ENCODE measurements around the gene LZTS3. TPM values are rescaled to one million over a fixed set of nuclear protein-coding genes. Genes with fewer than 3 reads are reported as not detected.
A peak's percentile ranks its signal among the peaks of the same experiment; 100 is the strongest.

LZTS3 gene
- total and polyA plus RNA-seq, 2 of the 8 experiments (the other 6 are each of a cell fraction or from before 2014, with no cell fraction given): 31.8 to 33.5 TPM

DNA sequence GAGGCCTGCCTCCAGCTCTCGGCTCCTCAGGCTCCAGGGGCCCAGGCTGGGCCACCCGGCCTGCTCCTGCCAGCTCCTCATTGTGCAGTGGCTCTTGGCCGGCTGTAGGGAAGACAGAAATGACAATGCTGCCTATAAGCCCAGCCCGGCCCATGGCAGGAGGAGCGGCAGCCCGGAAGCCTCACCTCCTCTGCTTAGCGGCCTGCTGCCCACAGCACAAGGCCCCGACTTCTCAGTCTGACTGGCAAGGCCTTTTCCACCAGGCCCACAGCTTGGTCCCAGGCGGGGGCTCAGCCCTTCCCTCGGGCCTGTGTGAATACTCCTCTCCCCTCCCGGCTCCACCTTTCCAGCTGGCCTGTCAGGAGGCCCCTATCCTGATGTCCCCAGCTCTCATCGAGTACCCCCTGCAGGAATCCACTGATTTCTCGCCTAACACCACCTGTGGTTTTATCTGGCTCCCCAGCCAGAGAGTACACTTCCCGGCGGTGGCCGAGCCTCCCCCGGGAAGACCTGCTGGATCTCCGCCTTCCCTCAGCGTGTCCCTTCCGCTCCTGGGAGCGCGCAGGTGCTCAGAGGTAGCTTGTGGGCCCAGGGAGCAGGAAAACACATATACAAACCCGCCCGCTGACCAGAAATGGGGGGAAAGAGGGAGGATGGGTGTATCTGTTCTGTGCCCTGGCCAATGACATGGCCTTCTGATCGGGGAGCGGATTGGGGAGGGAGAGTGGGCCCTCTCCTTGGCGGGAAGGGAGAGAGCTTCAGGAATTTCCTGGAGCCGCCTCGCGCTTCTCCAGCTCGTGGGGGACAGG, 30.2 kb upstream of the LZTS3 start:
- peak overlapping the region; percentile 77; the same call in 1 of the 2 replicates for H3K27ac ChIP-seq (ENCODE audit: low read depth, low read length)
- TF ChIP-seq SIN3A (conservative IDR thresholded peaks at IDR 0.05 in 1 of 2, IDR thresholded peaks at IDR 0.05 in 1 of 2; ENCODE audit: low read depth in 1 of 2, low read length in 2 of 2) (peak in 1 of 2 experiments; percentile 28; a peak in 1 of 4 replicates), CBX5 (IDR thresholded peaks at IDR 0.05; ENCODE audit: low read depth, low read length) (no peak)
- H4K20me1 ChIP-seq (replicated peaks in 1 of 2; ENCODE audit: control insufficient read depth in 1 of 2, insufficient read depth in 2 of 2, low read length in 2 of 2): peaks cover 0 to 6% of the 10 kb centered on the region in 2 experiments

More for the DNA sequence above, 30.2 kb upstream of the LZTS3 start:
- Histone ChIP-seq H3K23me2 (ENCODE audit: low read depth, low read length) (peaks cover under 1% of the 10 kb centered on the region; the same call in 1 of the 2 replicates), H2AFZ (ENCODE audit: low read length) (peak overlapping the region; percentile 70; the same call in 1 of the 2 replicates), H4K8ac (ENCODE audit: extremely low read depth, insufficient read depth, low read length) (peak overlapping the region; percentile 97), H2BK5ac (ENCODE audit: low read depth, low read length) (peak overlapping the region; percentile 92), H2BK12ac (ENCODE audit: low read depth, low read length) (no peak overlapping the region), H2BK120ac (replicated peaks; ENCODE audit: low read depth, low read length) (no peak overlapping the region), H3K9ac (replicated peaks in 1 of 4; ENCODE audit: extremely low read depth in 1 of 4, low read depth in 3 of 4, low read length in 3 of 4) (peak overlapping the region; percentile 52 to 91 (median 85)), H2BK20ac (ENCODE audit: low read length) (no peak overlapping the region), H3K79me1 (ENCODE audit: low read depth, low read length) (peaks cover 10% of the 10 kb centered on the region), H3K4me2 (ENCODE audit: insufficient read depth in 1 of 2, low read depth in 2 of 2, low read length in 2 of 2) (peak overlapping the region; percentile 94 to 99), H3K14ac (ENCODE audit: insufficient read length) (peak overlapping the region; percentile 68), H2BK15ac (ENCODE audit: low read length) (no peak overlapping the region), H3K9me3 (ENCODE audit: insufficient read depth in 2 of 2, low read depth in 1 of 2, low read length in 1 of 2) (no peaks in the 10 kb centered on the region), H3K79me2 (ENCODE audit: control insufficient read depth in 1 of 2, insufficient read depth in 2 of 2, low read length in 2 of 2) (peaks cover under 1 to 21% of the 10 kb centered on the region in 2 experiments; a peak in 2 of 4 replicates), H4K5ac (ENCODE audit: insufficient read length, low read depth, low read length) (peak overlapping the region; percentile 89), H3K36me3 (ENCODE audit: control insufficient read depth in 2 of 4, insufficient read depth in 4 of 4, low read length in 3 of 4) (peaks cover 13 to 26% (median 17%) of the 10 kb centered on the region in 4 experiments; a peak in 7 of 8 replicates), H2AK5ac (ENCODE audit: low read depth, low read length) (no peak overlapping the region; the same call in 1 of the 2 replicates), H3K4me3 (ENCODE audit: extremely low read depth in 1 of 4, insufficient read depth in 2 of 4, low read depth in 3 of 4, low read length in 4 of 4) (peak overlapping the region; percentile 83 to 93 (median 88)), H3K18ac (ENCODE audit: extremely low read depth, low read length) (no peak overlapping the region), H3K23ac (ENCODE audit: insufficient read length) (no peak overlapping the region), H3K56ac (replicated peaks; ENCODE audit: insufficient read length, low read depth, low read length) (peak overlapping the region; percentile 96), H3K4ac (replicated peaks; ENCODE audit: insufficient read length, low read depth, low read length) (peak overlapping the region; percentile 99), H3K27me3 (replicated peaks in 1 of 4; ENCODE audit: control insufficient read depth in 3 of 4, extremely low read depth in 1 of 4, insufficient read depth in 3 of 4, low read length in 3 of 4) (no peaks in the 10 kb centered on the region), H4K91ac (replicated peaks; ENCODE audit: insufficient read length, low read length) (peak overlapping the region; percentile 65), H3K4me1 (replicated peaks in 1 of 4; ENCODE audit: control insufficient read depth in 3 of 4, insufficient read depth in 4 of 4, low read length in 3 of 4) (peaks cover 0 to 7% (median 5%) of the 10 kb centered on the region in 4 experiments; a peak in 6 of 7 replicates)
- no peak for FAIRE-seq
- WGBS, 2 experiments (ENCODE audit: extremely low coverage in 1 of 2, insufficient coverage in 1 of 2, insufficient read length in 1 of 2, insufficient replicate concordance in 2 of 2, low coverage in 1 of 2, low lambda C conversion rate in 2 of 2, missing lambda C conversion rate in 1 of 2): 21% methylated on average over 26 of the region's 31 CpGs; no CpG with 5 or more reads in 1 of the 2 experiments
- no peak for DNase-seq (ENCODE audit: low read depth in 1 of 2, low spot score in 2 of 2)
- POLR2A ChIA-PET (ENCODE audit: partially characterized antibody): interaction anchor here (0.6 to 1.7 kb wide), 11 partner anchors 14 to 541 kb away, joined by 3 to 8 read pairs (median 3); partner anchors contain the start of genes FASTKD5 and UBOX5
- CTCF ChIA-PET (ENCODE audit: partially characterized antibody): interaction anchor here (0.6 to 1.1 kb wide), 4 partner anchors 16 to 74 kb away, joined by 3 to 4 read pairs (median 3); no protein-coding TSS in a partner anchor

Measured in H1 (cell line).